NCI-H1436 (cell line): Measurements from ENCODE around the gene PRDX6.
"Not testable (repeated sequence)": the region's sequence is repeated elsewhere in the genome, so short reads cannot be mapped to it uniquely, and the experiment has no call there.

ENCODE experiments used
- DNase-seq: peaks from one replicate; lab custom pipeline; 2025; lab: John Stamatoyannopoulos, UW

PRDX6 gene

GRCh38 chr1:173477286-173478093, at the start of gene PRDX6:
Gene PRDX6 (plus strand): TSS chr1:173477335. CDS start chr1:173477398, 63 bp downstream.
- DNase-seq, result no peak

DNA sequence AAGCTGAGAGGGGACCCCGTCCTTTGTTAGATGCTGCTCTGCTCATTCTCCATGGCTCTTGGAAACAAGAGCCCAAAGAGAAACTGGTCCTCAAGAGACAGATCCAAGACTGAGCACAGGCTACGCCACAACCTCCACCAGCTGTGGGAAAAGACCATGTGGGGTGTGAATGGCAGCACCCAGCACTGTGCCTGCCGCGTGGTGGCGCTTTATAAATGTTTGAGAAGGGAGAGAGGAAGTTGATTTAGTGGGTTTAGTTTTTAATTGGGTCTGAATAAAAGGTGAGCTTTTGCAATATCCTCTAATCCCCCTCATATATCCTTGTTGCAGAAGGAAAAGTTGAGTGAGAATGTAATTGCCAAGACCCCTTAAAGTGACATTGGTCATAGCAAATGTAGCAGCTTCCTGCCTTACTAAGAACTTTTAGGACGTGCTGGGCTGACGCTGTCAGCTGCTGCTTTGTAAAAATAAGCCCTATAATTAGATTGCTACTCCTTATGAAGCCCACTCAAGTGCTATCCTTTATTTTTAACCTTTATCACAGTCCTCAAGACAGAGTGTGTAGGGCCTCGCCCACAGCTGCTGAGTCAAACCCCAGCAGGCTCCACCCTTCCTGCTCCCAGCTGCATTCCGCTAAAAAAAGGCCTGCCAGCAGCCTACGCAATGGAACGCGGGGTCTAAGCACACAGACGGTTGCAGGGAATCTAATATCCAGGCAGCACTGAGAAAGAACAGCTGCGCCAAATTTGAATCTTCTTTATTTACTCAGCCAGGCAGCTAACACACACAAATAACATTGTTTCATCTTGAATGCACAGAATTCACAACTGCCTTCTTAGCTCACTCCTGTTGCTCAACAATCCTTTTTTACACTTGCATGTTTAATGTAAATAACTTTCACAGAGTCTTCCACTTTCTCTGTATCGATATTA, 47.4 kb upstream of the PRDX6 start:
- no peak for DNase-seq

DNA sequence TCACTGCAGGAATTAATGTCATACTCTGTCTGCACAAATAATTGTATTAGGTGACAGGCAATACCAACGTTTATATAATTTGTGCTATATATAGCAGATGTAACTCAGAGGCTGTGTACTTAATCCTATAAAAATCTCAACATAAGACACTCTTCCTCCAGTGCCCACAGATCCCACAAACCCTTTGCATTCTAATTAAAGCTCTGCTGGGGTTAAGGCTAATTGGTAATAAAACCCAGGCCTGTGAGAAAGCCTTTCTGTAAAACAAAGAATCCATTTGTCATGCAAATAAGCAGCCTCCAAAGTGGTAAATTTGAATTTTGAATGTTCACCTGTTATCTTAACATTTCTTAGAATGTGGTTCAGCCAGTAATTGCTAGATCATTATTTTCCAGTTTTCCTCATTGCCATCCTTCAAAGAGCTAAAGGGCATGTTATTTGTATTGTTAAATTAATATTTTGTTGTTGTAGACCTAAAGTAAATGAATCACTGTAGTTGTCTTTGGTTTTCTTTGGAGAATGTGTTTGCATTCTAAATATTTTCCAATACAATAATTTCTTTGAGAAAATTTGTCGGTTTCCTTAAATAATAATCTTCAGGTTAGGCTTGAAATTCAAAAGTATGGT, 46.3 kb upstream of the PRDX6 start:
- DNase-seq, result no peak

DNA sequence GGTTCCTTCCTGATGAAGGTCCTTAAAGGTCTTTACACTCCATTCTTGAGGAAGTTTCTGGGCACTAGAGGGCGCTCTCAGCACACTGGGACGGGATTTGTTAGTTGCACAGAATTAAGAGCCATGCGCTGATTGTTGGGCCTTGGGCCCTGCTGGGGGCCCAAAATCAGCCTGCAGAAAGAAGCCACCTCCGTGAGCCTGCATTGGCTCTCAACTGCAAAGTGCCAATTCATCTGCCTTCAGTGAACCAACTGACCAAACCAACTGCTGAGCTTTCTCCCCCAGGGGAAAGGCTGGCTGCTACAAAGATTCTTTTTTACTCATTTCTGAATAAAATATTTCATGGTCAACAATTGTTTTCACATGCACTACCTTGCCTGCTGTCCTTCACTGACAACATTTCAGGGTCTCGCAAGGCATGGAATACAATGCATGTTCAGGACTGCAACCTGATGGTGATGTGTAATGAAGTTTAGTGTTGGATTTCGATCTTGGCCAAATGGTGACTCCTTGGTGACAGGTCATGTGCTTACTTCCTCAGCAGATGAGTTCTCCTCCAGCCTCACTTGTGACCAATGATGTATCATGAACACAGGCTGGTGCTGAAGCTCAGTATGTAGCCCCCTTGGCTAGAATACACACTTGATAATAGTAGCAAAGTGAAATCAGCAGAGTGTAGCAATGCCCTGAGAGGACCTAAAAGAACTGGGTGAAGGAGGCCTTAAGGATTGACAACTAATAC, 45.7 kb upstream of the PRDX6 start:
- peak; percentile 60 for DNase-seq

GRCh38 chr1:173432331-173432730, 44.8 kb upstream of the PRDX6 start:
- no peak for DNase-seq

- DNase-seq, result no peak
Observed at GRCh38 chr1:173433751-173434326, 43.3 kb upstream of the PRDX6 start.

DNA sequence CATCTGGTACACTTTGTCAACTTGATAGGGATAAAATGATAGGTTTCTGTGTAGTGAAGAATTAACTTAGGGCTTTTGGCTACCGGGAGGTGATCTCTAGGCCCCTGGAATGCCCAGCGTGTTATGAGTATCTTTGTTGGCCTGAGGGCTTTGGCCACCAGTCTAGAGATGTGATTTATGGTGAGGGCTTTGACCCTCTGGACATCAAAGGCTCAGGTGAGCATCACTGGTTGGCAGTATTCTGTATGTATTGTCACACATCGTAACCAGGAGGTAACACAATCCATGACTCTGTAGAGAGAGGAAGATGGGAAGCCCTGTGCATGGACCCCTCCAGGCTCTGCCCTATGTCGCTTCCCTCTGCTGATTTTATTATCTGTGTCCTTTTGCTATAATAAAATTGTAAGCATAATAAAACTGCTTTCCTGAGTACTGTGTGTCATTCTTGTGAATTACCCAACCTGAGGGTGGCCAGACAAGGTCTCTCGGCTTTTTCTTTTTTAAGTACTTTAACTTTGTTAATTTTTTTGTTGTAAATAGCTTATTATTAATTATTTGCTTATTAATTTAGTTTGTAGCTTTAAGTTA, 40.2 kb upstream of the PRDX6 start:
- no peak for DNase-seq

- no peak for DNase-seq
Observed at GRCh38 chr1:173438675-173439074, 38.5 kb upstream of the PRDX6 start.

DNA sequence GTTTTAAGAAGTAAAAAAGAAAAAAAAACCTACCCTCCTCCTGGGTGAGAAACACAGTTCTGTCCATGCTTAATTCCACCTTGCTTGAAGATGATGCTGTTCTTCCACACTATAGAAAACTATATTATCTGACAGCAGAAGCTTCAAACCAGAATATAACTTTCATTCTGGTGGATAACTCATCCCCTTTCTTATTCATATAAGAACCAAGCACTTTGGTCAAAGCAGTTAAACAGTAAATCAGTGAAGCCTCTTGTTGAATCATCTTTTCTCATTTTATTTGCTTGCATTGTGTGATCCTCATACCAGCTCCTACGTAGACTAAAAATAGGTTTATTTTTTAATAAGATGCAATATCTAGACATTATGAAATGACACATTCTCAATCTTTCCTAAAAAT, 36.7 kb upstream of the PRDX6 start:
- DNase-seq, result no peak

DNA sequence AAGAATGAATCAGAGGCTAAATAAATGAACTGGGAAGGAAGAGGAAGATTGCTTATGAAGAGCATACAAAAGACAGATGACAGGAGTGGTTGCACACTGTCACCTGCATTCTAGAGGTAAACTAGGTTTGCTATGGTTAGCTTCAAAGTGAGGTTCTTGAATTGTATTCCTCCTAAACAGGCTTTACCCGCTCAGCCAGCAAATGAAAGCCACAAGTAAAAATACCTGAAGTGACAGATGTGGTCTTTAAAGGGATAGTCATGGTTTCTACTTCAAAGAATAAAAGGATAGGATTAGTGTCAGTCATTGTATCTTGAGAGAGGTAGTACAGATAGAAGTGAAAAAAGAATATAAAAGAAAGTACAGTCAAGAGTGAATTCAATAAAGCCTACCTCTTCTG, 32.4 kb upstream of the PRDX6 start:
- DNase-seq, result no peak

DNA sequence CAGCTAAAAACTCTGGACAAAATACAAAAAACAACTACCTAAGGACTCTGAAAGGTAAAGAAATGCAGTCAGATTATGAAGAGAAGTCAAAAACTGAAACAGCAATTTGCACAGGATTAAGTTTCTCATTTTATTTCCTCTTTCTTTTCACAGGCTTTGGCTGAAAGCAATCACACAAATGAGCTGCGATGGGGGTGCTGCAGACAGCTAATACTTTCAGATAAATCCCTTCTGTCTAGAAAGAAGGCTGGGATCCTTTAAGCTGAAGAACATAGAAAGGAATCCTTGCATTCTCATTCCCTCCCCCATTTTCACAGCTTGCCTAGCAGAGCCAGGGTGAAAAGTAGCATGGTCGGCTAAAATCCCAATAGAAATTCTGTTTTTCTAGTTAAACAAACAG, 32.0 kb upstream of the PRDX6 start:
- no peak for DNase-seq

GRCh38 chr1:173445656-173446055, 31.5 kb upstream of the PRDX6 start:
- no peak for DNase-seq

- no peak for DNase-seq
Observed at GRCh38 chr1:173447224-173447623, 29.9 kb upstream of the PRDX6 start.

DNA sequence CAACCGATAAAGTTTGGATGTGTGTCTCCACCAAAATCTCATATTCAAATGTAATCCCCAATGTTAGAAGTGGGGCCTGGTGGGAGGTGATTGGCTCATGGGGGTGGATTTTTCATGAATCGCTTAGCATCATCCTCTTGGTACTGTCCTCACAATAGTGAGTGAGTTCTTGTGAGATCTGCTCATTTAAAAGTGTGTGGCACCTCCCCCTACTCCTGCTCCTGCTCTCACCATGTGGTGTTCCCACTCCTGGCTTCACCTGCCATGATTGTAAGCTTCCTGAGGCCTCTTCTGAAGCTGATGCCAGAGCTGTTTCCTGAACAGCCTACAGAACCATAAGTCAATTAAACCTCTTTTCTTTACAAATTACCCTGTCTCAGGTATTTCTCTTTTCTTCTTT, 28.2 kb upstream of the PRDX6 start:
- DNase-seq, result no peak

DNA sequence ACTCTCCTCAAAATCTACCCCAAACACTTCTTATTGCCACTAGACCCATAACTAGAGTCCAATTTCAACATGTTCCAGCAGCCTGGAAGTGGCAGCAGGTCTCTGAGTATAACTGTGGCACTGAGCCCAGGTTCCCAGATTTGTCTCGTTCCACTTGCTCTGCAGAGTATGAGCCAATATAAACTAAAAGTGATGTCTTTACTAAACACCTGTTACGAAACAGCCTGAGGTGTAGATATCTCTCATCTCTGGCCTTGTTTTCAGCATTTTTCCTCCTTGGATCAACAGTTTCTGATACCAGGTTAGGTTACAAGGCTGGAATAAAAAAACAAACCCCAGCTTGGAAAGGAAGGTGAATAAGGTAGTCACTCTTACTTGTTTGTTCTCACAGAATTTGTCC, 25.2 kb upstream of the PRDX6 start:
- no peak for DNase-seq

- no peak for DNase-seq
Observed at GRCh38 chr1:173453982-173454381, 23.2 kb upstream of the PRDX6 start.

DNA sequence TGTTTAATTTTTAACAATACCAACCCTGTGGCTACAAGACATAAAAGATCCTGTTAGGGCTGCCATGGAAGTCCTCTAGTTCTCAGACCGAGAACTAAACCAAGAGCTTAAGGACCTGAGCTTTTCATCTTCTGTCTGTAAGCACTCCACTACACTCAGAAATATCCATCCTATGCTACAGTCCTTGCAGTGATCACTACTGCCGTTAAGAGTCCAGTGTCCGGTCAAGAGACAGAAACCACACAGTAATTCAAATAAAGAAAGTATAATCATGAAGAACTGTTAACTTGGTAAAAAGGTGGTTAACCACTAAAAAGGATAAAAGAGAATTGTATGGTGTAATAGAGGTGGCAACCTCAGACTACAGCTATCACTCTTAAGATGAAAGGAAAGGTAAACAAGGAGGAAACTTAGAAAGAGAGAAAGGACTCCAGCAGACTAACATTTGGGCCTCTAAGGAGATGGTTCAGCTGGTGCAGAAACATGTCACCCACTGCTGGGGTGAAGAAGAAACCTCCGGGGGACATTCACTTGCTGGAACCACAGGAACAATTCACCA, 22.1 kb upstream of the PRDX6 start:
- DNase-seq, result no peak

DNA sequence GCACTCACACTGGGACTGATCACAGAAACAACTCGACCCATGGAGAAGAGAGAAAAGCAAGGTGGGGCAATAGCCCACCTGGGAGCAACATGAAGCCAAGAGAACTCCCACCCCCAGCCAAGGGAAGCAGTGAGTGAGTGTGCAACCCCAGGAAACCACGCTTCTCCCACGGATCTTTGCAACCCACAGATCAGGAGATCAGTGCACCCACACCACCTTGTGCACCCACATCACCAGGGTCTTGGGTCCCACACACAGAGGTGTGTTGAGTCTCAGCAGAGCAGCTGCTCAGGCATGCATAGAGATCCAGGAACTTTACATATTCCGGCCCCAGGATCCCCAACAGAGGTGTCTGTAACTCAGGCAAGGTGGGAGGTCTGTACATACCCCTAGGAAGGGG, 17.2 kb upstream of the PRDX6 start:
- DNase-seq, result no peak

DNA sequence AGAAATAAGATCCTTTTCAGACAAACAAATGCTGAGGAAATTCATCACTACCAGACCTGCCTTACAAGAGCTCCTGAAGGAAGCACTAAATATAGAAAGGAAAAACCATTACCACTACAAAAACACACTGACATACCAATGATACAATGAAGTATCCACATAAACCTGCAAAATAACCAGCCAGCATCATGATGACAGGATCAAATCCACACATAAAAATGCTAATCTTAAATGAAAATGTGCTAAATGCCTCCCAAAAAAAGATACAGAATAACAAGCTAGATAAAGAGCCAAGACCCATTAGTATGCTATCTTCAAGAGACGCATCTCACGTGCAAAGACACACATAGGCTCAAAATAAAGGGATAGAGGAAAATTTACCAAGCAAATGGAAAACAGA, 14.5 kb upstream of the PRDX6 start:
- not testable (repeated sequence) for DNase-seq

DNA sequence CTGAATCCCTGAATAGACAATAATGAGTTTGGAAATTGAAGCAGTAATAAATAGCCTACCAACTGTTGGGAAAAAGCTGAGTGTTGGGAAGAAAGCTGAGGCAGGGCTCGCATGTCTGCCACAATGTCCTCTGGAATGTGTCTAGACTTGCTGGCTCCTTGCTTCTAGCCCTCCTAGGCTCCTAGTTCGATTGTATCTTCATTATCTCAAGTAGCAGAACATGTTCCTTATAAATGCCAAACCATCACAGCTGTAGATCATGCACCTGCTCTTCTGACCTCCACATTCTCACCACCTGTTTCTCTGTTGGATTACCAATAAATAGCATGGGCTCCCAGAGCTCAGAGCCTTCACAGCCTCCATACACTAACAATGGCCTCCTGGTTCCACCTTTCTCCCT, 12.9 kb upstream of the PRDX6 start:
- not testable (repeated sequence) for DNase-seq

DNA sequence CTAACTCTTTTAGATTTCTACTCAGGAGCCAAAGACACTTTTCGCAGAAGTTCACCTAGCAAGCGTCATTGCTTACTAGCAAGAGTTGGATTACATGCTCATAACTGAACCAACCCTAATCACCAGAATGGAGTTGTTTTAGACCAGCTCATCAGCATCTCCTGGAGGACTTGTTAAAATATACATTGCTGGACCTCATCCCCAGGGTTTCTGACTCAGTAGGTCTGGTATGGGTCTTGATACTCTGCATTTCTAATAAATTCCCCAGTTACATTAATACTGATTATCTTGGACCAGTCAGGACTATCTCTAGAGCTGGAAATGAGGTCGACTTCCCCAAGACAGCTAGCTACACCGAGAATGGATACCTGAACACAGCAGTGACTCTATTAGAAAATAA, 9.7 kb upstream of the PRDX6 start:
- no peak for DNase-seq
